Loucy (cell line): ENCODE measurements around the gene THEM4.

ENCODE experiments used
- H2AFZ ChIP-seq: fragments of 200-600 bp; sonication (generic); 2 replicates; pipeline ENCODE4 v1.6.0; 2016; ENCODE audit warnings: antibody characterized with exemption, mild to moderate bottlenecking, low read length, moderate library complexity
- H3F3A ChIP-seq: fragments of 200-600 bp; 2 replicates; pipeline ENCODE4 v1.6.0; 2016; ENCODE audit warnings: antibody characterized with exemption, low read depth, mild to moderate bottlenecking
- H3K27me3 ChIP-seq: fragments of 200-600 bp; sonication (generic); 2 replicates; pipeline ENCODE4 v1.6.1; 2014; ENCODE audit warnings: low read length, mild to moderate bottlenecking; ENCODE audit not compliant: insufficient read depth, poor library complexity, severe bottlenecking
- H3K36me3 ChIP-seq: fragments of 200-600 bp; sonication (generic); 2 replicates; pipeline ENCODE4 v1.6.1; 2016; ENCODE audit warnings: low read length; ENCODE audit not compliant: insufficient read depth
- H3K4me1 ChIP-seq: fragments of 200-600 bp; sonication (generic); 2 replicates; pipeline ENCODE4 v1.5.1; 2014; ENCODE audit warnings: low read length, mild to moderate bottlenecking; ENCODE audit not compliant: insufficient read depth, poor library complexity, severe bottlenecking
- H3K4me2 ChIP-seq: fragments of 200-600 bp; sonication (generic); 2 replicates; pipeline ENCODE4 v1.6.0; 2014; ENCODE audit warnings: antibody characterized with exemption, low read length, low read depth, mild to moderate bottlenecking; ENCODE audit not compliant: poor library complexity, severe bottlenecking
- H3K4me3 ChIP-seq: fragments of 200-600 bp; sonication (generic); 2 replicates; pipeline ENCODE4 v1.5.1; 2014; ENCODE audit warnings: low read length, mild to moderate bottlenecking, mixed read lengths; ENCODE audit not compliant: poor library complexity, severe bottlenecking
- H3K79me2 ChIP-seq: fragments of 200-600 bp; sonication (generic); 2 replicates; pipeline ENCODE4 v1.6.1; 2014; ENCODE audit warnings: low read length; ENCODE audit not compliant: insufficient read depth
- H3K9ac ChIP-seq: fragments of 200-600 bp; sonication (generic); 2 replicates; pipeline ENCODE4 v1.6.0; 2014; ENCODE audit warnings: mild to moderate bottlenecking, low read depth, low read length, moderate library complexity; ENCODE audit not compliant: poor library complexity, severe bottlenecking
- H3K9me2 ChIP-seq: fragments of 200-600 bp; sonication (generic); replicated peaks from 2 replicates; pipeline ENCODE4 v1.6.1; 2016; ENCODE audit warnings: low read depth, low read length, mixed read lengths
- H3K9me3 ChIP-seq: fragments of 200-600 bp; sonication (generic); 2 replicates; pipeline ENCODE4 v1.6.1; 2014; ENCODE audit warnings: mild to moderate bottlenecking, antibody characterized with exemption, low read length, low read depth; ENCODE audit not compliant: insufficient read depth
- H4K20me1 ChIP-seq: fragments of 200-600 bp; sonication (generic); 2 replicates; pipeline ENCODE4 v1.6.0; 2014; ENCODE audit warnings: antibody characterized with exemption, low read length, mild to moderate bottlenecking; ENCODE audit not compliant: insufficient read depth, poor library complexity, severe bottlenecking
- EZH2phosphoT487 ChIP-seq: fragments of 200-600 bp; IDR thresholded peaks from 2 replicates; pipeline ENCODE4 v1.6.1; 2018; ENCODE audit warnings: antibody characterized with exemption, mild to moderate bottlenecking, moderate library complexity, borderline replicate concordance
- TF ChIP-seq, protein P1 (sequence below): fragments of 200-600 bp; sonication (generic); conservative IDR thresholded peaks from 2 replicates; pipeline ENCODE4 v1.5.1; 2014; ENCODE audit warnings: mild to moderate bottlenecking, antibody characterized with exemption, low read length

The THEM4 gene

GRCh38 chr1:151849871-151850270 is 59.4 kb downstream of the THEM4 start:
- Histone ChIP-seq H4K20me1 (no peaks in the 10 kb centered on the region), H3K27me3 (no peaks in the 10 kb centered on the region), H3K4me3 (no peak overlapping the region), H3K4me1 (no peaks in the 10 kb centered on the region), H2AFZ (no peak overlapping the region), H3K79me2 (no peaks in the 10 kb centered on the region), H3F3A (no peaks in the 10 kb centered on the region), H3K9me3 (no peaks in the 10 kb centered on the region), H3K9me2 (no peaks in the 10 kb centered on the region), H3K36me3 (no peaks in the 10 kb centered on the region), H3K4me2 (no peak overlapping the region), H3K9ac (no peak overlapping the region)
- TF ChIP-seq EZH2phosphoT487: no peak
- TF ChIP-seq, protein P1, sequence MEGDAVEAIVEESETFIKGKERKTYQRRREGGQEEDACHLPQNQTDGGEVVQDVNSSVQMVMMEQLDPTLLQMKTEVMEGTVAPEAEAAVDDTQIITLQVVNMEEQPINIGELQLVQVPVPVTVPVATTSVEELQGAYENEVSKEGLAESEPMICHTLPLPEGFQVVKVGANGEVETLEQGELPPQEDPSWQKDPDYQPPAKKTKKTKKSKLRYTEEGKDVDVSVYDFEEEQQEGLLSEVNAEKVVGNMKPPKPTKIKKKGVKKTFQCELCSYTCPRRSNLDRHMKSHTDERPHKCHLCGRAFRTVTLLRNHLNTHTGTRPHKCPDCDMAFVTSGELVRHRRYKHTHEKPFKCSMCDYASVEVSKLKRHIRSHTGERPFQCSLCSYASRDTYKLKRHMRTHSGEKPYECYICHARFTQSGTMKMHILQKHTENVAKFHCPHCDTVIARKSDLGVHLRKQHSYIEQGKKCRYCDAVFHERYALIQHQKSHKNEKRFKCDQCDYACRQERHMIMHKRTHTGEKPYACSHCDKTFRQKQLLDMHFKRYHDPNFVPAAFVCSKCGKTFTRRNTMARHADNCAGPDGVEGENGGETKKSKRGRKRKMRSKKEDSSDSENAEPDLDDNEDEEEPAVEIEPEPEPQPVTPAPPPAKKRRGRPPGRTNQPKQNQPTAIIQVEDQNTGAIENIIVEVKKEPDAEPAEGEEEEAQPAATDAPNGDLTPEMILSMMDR: no peak

DNA sequence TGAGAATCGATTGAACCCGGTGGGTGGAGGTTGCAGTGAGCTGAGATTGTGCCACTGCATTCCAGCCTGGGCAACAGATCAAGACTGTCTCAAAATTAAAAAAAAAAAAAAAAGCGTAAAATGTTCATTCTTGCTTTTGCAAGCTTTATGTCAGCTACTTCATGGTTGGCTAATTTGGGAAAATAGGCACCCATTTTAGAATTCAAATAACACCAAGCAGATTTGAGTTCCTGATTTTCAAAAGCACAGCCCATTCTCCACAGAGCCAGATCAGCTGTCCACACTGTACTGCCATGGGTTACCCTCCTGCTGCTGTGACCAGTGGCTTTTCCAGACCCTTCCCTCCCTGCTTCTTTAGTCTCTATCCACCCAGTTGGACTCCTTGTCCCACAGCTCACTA is 60.2 kb downstream of the THEM4 start:
- H3K4me1 ChIP-seq: no peaks in the 10 kb centered on the region
- H3K4me2 ChIP-seq: no peak overlapping the region
- H3K36me3 ChIP-seq: no peaks in the 10 kb centered on the region
- no peak overlapping the region for H3K9ac ChIP-seq
- H3K4me3 ChIP-seq: no peak overlapping the region
- no peaks in the 10 kb centered on the region for H3K79me2 ChIP-seq
- no peaks in the 10 kb centered on the region for H3K9me2 ChIP-seq
- no peaks in the 10 kb centered on the region for H3K9me3 ChIP-seq
- TF ChIP-seq, protein P1: no peak
- no peak for TF ChIP-seq EZH2phosphoT487
- H3K27me3 ChIP-seq: no peaks in the 10 kb centered on the region
- no peak overlapping the region for H2AFZ ChIP-seq
- H3F3A ChIP-seq: no peaks in the 10 kb centered on the region
- H4K20me1 ChIP-seq: no peaks in the 10 kb centered on the region

- Histone ChIP-seq H3K9me3 (no peaks in the 10 kb centered on the region), H4K20me1 (no peaks in the 10 kb centered on the region), H3F3A (no peaks in the 10 kb centered on the region), H3K36me3 (no peaks in the 10 kb centered on the region), H3K79me2 (no peaks in the 10 kb centered on the region), H3K9ac (no peak overlapping the region), H3K4me1 (no peaks in the 10 kb centered on the region), H3K4me3 (no peak overlapping the region), H3K27me3 (no peaks in the 10 kb centered on the region), H3K9me2 (no peaks in the 10 kb centered on the region), H2AFZ (no peak overlapping the region), H3K4me2 (no peak overlapping the region)
- TF ChIP-seq, protein P1: no peak
Observed at GRCh38 chr1:151847867-151848596, 61.3 kb downstream of the THEM4 start.
